Naive B cell (primary cell): ENCODE measurements around the gene AKR1A1. TPM values are rescaled to one million over a fixed set of nuclear protein-coding genes. Genes with fewer than 3 reads are reported as not detected.
A peak's percentile ranks its signal among the peaks of the same experiment; 100 is the strongest.
"Not testable (repeated sequence)": the region's sequence is repeated elsewhere in the genome, so short reads cannot be mapped to it uniquely, and the experiment has no call there.

Source experiments
- ATAC-seq, 2 donors: fragments of 150-1000 bp; cut with Tn5 transposase; 2 replicates each; pipeline ENCODE4 v1.10.0; 2021; ENCODE audit warnings: low read depth in 2 of 2, mild to moderate bottlenecking in 2 of 2, moderate library complexity in 2 of 2
- DNase-seq: peaks from one replicate; pipeline ENCODE4 v3.0.0; 2022
- H3K27ac Mint-ChIP-seq, 6 donors: one replicate each; pipeline ENCODE4 v1.8.0; 2020 to 2022; ENCODE audit warnings: mild to moderate bottlenecking in 6 of 6, mixed read lengths in 6 of 6, moderate library complexity in 5 of 6, inconsistent platforms in 2 of 6
- H3K27me3 Mint-ChIP-seq, 3 donors: one replicate each; pipeline ENCODE4 v1.8.0; 2021 to 2022; ENCODE audit warnings: mixed read lengths in 3 of 3, mild to moderate bottlenecking in 1 of 3
- H3K36me3 Mint-ChIP-seq, 2 donors: one replicate each; pipeline ENCODE4 v1.8.0; 2020 to 2022; ENCODE audit warnings: mixed read lengths in 2 of 2, inconsistent platforms in 1 of 2, mild to moderate bottlenecking in 1 of 2
- H3K4me1 Mint-ChIP-seq, 3 donors: one replicate each; pipeline ENCODE4 v1.8.0; 2020 to 2022; ENCODE audit warnings: mixed read lengths in 3 of 3, inconsistent platforms in 1 of 3, mild to moderate bottlenecking in 1 of 3, moderate library complexity in 1 of 3
- H3K4me3 Mint-ChIP-seq, 8 donors: one replicate each; pipeline ENCODE4 v1.8.0; 2020 to 2022; ENCODE audit warnings: mild to moderate bottlenecking in 8 of 8, mixed read lengths in 8 of 8, moderate library complexity in 8 of 8, inconsistent platforms in 2 of 8
- H3K9me3 Mint-ChIP-seq, 7 donors: one replicate each; pipeline ENCODE4 v1.8.0; 2020 to 2022; ENCODE audit warnings: mixed read lengths in 7 of 7, mild to moderate bottlenecking in 5 of 7, inconsistent platforms in 2 of 7, moderate library complexity in 1 of 7
- polyA plus RNA-seq, 6 donors: library from polyadenylated mRNA; unstranded; fragments of 300-500 nt; fragmentation: Illumina TruSeq; gene quantifications; one replicate each; pipeline ENCODE4 v1.2.3, GENCODE V29; 2021; ENCODE audit warnings: low read depth in 6 of 6

AKR1A1 gene
- polyA plus RNA-seq, 6 donors from 2014 or later, result 123 to 249 (median 130) TPM

DNA sequence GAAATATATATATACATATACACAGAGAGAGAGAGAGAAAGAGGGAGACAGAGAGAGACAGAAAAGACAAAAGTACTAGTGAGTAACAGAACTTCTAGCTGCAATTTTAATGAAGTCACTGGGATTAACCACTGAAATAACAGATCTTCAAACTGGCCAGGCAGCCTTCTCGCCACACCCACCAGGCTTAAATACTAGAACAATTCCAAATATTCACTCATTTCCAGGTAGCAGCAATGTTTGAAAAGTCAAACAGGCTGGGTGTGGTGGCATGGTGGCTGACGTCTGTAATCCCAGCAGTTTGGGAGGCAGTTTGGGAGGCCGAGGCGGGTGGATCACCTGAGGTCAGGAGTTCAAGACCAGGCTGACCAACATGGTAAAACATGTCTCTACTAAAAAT lies 34.2 kb upstream of the AKR1A1 start:
- peak overlapping the region in 4 of 6 donors; percentile 33 to 73 (median 56) for H3K27ac Mint-ChIP-seq
- H3K27me3 Mint-ChIP-seq, result no peaks in the 10 kb centered on the region
- peaks cover 8 to 14% of the 10 kb centered on the region in 2 donors for H3K36me3 Mint-ChIP-seq
- no peaks in the 10 kb centered on the region for H3K9me3 Mint-ChIP-seq
- ATAC-seq, result no peak
- H3K4me3 Mint-ChIP-seq, result peak overlapping the region in 2 of 8 donors; percentile 25 to 73
- peaks cover 15 to 35% (median 19%) of the 10 kb centered on the region in 3 donors for H3K4me1 Mint-ChIP-seq
- DNase-seq, result no peak

DNA sequence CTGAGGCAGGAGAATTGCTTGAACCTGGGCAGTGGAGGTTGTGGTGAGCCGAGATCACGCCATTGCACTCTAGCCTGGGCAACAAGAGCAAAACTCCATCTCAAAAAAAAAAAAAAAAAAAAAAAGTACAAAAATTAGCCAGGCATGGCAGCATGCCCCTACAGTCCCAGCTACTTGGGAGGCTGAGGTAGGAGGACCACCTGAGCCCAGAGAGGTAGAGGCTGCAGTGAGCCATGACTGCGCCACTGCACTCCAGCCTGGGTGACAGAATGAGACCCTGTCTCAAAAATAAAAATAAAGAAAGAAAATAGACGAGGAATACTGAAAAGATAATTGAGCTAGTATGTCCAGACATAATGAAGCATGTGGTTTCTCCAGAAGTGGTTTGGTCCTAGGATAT lies 32.3 kb upstream of the AKR1A1 start:
- DNase-seq, ATAC-seq, H3K27me3 Mint-ChIP-seq, H3K9me3 Mint-ChIP-seq: not testable (repeated sequence)
- H3K4me1 Mint-ChIP-seq, result peaks cover 28 to 48% (median 36%) of the 10 kb centered on the region in 3 donors
- peak overlapping the region in 6 of 8 donors; percentile 67 to 99 (median 95) for H3K4me3 Mint-ChIP-seq
- H3K36me3 Mint-ChIP-seq, result peaks cover 8 to 11% of the 10 kb centered on the region in 2 donors
- peak overlapping the region in 5 of 6 donors; percentile 15 to 93 (median 36) for H3K27ac Mint-ChIP-seq

DNA sequence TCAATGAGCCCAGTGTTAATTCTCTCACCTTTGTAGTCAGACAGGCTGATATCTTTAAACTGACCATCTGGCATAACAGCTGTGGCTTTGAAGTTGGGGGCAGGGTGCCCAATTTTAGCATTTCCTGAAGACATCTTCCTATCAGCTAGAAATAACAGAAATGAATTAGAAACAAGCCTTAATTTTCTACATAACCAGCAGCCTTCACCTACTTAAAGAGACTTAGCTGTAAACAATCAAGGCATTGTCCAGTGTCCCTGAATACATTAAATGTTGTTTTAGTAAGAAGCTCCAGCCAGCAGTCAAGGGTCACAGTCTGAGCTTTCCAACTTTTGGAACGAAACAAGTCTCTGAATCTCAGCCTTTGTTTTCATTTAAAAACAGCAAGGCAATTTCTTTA lies 31.7 kb upstream of the AKR1A1 start:
- Mint-ChIP-seq H3K36me3 (peaks cover 8 to 11% of the 10 kb centered on the region in 2 donors), H3K27ac (peak overlapping the region; percentile 34 to 93 (median 74)), H3K9me3 (no peaks in the 10 kb centered on the region), H3K4me3 (peak overlapping the region in 7 of 8 donors; percentile 56 to 99 (median 92)), H3K4me1 (peaks cover 28 to 48% (median 36%) of the 10 kb centered on the region in 3 donors), H3K27me3 (no peaks in the 10 kb centered on the region)
- DNase-seq, result no peak
- no peak for ATAC-seq

DNA sequence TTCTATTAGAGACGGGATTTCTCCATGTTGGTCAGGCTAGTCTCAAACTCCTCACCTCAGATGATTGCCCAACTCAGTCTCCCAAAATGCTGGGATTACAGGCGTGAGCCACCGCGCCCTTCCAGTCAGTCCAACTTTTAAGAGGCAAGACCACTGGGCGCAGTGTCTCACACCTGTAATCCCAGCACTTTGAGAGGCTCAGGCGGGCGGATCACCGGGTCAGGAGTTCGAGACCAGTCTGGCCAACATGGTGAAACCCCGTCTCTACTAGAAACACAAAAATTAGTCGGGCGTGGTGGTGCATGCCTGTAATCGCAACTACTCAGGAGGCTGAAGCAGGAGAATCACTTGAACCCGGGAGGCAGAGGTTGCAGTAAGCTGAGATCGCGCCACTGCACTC lies 30.9 kb upstream of the AKR1A1 start:
- H3K36me3 Mint-ChIP-seq, H3K9me3 Mint-ChIP-seq: not testable (repeated sequence)
- H3K4me1 Mint-ChIP-seq, result peaks cover 28 to 48% (median 37%) of the 10 kb centered on the region in 3 donors

DNA sequence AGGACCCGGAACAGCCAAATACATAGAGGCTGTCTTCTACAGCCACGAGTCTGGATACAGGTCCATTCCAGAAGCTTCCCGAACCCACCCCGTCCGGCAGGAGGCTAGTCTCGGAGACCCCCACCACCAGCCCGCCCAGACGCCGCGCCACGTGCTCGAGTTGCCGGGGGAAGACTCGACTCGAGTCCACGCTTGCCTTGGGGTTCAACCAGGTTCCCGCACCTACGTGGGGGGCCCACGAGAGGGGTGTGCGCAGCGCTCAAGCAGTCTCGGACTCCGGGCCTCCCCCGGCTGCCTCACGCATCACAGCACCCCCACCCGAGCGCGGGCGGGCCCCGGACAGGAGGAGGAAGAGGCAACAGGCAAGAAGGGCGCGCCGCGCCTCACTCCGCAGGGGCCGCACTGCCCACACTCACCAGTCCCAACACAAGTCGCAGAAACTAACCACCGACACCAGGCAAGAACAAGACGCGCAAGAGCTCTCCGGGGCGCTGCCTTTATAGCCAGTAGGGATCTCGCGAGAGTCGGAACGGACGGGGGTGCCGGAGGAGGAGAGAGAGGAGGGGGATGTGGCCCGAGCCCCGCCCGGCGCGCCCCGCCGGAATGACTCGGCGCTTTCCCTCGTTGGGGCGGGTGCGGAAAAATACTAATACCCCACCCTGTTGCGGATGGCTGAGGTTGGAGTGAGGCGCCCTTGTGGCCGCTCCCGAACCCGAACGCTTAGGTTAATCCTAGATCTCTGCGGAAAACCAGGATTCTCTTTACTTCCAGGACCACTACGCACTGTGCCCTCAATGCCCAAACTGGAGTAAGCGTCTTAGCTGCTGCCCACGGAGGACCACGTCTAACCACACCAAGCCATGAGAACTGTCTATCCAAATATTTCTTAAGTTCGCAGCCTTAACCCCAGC lies 29.0 kb upstream of the AKR1A1 start, which contains the start of gene PRDX1:
Gene PRDX1, minus strand, starts transcription at position 472 of the 911 bp plus-strand sequence. CDS start 2,841 bp downstream, outside the sequence.
- Mint-ChIP-seq H3K4me3 (peak within 1 kb of the TSS; percentile 83 to 99 (median 96)), H3K36me3 (no peaks in the 10 kb centered on the region), H3K9me3 (no peaks in the 10 kb centered on the region), H3K4me1 (peaks cover 32 to 44% (median 40%) of the 10 kb centered on the region in 3 donors), H3K27me3 (no peaks in the 10 kb centered on the region), H3K27ac (peak within 1 kb of the TSS; percentile 93 to 98 (median 96))
- DNase-seq (peak; percentile 95), ATAC-seq (peak; percentile 85 to 88)

More for the DNA sequence above, 30.9 kb upstream of the AKR1A1 start:
- DNase-seq, ATAC-seq, H3K27me3 Mint-ChIP-seq: not testable (repeated sequence)
- Mint-ChIP-seq H3K4me3 (peak overlapping the region; percentile 66 to 99 (median 94)), H3K27ac (peak overlapping the region in 3 of 6 donors; percentile 91 to 93 (median 92))

DNA sequence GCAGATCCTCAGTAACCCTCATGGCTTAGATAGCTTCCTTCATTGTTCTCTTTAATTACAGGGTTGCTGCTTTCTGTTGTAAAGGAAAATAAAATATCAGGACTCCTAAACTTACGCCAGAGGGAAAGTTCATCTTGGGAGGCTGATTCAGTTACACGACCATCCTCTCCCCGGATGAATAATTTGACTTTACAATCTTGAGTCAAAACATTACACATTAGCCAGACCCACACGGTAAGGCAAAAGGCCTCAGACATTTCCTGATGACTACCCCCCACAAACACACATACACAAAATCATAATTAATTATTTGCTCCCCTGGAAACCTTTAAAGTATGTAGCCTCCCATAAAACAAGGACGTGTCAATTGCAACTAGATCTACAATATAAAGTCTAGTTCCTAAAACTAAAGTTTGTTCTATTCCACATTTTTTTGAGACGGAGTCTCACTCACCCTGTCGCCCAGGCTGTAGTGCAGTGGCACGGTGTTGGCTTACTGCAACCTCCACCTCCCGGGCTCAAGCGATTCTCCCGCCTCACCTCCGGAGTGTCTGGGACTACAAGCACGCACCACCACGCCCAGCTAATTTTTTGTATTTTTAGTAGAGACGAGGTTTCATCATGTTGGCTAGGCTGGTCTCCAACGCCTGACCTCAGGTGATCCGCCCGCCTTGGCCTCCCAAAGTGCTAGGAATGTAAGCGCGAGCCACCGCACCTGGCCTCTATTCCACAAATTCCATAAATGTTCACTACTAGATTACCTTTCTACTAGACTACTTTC lies 28.1 kb upstream of the AKR1A1 start:
- H3K4me3 Mint-ChIP-seq, result peak overlapping the region; percentile 83 to 99 (median 96)
- DNase-seq (no peak), ATAC-seq (no peak)
- H3K9me3 Mint-ChIP-seq, result no peaks in the 10 kb centered on the region
- no peaks in the 10 kb centered on the region for H3K27me3 Mint-ChIP-seq
- H3K27ac Mint-ChIP-seq, result peak overlapping the region; percentile 93 to 98 (median 96)
- H3K4me1 Mint-ChIP-seq, result peaks cover 28 to 43% (median 40%) of the 10 kb centered on the region in 3 donors
- no peaks in the 10 kb centered on the region for H3K36me3 Mint-ChIP-seq

DNA sequence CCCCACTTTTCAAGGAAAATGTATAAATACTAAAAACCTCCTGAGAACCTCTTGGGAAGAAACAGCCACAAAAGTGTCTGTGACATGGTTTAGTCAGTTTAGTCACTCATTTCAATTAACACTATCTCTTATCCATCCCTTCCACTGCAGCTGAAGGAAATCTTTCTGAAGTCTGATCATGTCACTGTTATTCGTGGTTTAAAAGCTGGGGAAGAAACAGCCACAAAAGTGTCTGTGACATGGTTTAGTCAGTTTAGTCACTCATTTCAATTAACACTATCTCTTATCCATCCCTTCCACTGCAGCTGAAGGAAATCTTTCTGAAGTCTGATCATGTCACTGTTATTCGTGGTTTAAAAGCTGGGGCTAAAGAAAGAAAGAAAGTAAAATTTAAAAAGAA lies 27.1 kb upstream of the AKR1A1 start:
- Mint-ChIP-seq H3K27ac (peak overlapping the region in 1 of 6 donors; percentile 93), H3K4me1 (peaks cover 27 to 41% (median 38%) of the 10 kb centered on the region in 3 donors), H3K4me3 (peak overlapping the region in 1 of 8 donors; percentile 99)
- ATAC-seq, H3K36me3 Mint-ChIP-seq, DNase-seq, H3K27me3 Mint-ChIP-seq, H3K9me3 Mint-ChIP-seq: not testable (repeated sequence)

DNA sequence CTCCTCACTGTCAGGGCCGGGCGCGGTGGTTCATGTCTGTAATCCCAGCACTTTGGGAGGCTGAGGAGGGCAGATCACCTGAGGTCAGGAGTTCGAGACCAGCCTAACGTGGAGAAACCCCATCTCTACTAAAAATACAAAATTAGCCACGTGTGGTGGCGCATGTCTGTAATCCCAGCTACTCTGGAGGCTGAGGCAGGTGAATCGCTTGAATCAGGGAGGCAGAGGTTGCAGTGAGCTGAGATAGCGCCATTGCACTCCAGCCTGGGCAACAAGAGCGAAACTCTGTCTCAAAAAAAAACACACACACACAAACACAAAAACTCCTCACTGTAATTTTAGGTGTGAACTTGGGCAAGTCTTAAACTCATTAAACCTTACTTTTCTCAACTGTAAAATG lies 26.7 kb upstream of the AKR1A1 start:
- ATAC-seq, H3K36me3 Mint-ChIP-seq, DNase-seq, H3K4me3 Mint-ChIP-seq, H3K27me3 Mint-ChIP-seq, H3K9me3 Mint-ChIP-seq, H3K27ac Mint-ChIP-seq: not testable (repeated sequence)
- H3K4me1 Mint-ChIP-seq, result peaks cover 22 to 37% (median 34%) of the 10 kb centered on the region in 3 donors

DNA sequence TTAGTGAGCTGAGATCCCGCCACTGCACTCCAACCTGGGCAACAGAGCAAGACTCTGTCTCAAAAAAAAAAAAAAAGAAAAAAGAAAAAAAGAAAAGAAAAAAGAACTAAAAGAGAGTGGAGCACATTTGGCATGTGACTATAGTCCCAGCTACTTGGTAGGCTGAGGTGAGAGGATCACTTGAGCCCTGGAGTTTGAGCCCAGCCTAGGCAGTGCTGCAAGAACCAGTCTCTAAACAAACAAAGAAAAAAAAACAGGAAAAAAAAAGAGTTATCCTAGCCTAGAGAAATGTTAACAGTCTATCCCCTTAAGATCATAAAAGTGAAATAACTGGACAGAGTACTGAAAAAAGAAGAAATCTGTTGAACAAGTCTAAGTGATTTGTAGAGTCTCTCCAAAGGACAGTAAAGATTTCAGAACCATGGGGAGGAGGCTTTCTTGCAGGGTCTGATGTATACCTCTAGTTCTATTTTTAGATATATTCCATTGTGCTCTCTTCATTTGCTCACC lies 24.4 kb upstream of the AKR1A1 start:
- DNase-seq (no peak), ATAC-seq (no peak)
- Mint-ChIP-seq H3K4me3 (no peak overlapping the region), H3K27me3 (no peaks in the 10 kb centered on the region), H3K36me3 (no peaks in the 10 kb centered on the region), H3K27ac (no peak overlapping the region), H3K4me1 (peaks cover 17 to 22% (median 19%) of the 10 kb centered on the region in 3 donors), H3K9me3 (no peaks in the 10 kb centered on the region)

DNA sequence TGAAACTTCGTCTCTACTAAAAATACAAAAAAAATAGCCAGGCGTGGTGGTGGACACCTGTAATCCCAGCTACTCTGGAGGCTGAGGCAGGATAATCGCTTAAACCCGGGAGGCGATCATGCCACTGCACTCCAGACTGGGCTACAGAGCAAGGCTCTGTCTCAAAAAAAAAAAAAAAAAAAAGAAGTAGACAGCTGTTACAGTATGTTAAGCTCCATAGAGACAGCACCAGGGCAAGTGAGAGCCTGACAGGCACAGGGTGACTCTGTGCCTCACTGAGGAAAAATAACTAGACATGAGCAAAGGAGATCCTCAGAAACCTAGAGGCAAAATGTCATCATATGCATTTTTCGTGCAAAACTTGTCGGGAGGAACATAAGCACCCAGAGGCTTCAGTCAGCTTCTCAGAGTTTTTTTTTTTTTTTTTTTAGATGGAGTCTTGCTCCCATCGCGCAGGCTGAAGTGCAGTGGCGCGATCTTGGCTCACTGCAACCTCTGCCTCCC lies 19.9 kb upstream of the AKR1A1 start:
- no peak overlapping the region for H3K27ac Mint-ChIP-seq
- H3K36me3 Mint-ChIP-seq, result no peaks in the 10 kb centered on the region
- H3K4me3 Mint-ChIP-seq, result no peak overlapping the region
- no peak for ATAC-seq
- no peak for DNase-seq
- H3K27me3 Mint-ChIP-seq, result no peaks in the 10 kb centered on the region
- H3K9me3 Mint-ChIP-seq, result no peaks in the 10 kb centered on the region
- peaks cover 0 to 3% (median 0%) of the 10 kb centered on the region in 3 donors for H3K4me1 Mint-ChIP-seq

DNA sequence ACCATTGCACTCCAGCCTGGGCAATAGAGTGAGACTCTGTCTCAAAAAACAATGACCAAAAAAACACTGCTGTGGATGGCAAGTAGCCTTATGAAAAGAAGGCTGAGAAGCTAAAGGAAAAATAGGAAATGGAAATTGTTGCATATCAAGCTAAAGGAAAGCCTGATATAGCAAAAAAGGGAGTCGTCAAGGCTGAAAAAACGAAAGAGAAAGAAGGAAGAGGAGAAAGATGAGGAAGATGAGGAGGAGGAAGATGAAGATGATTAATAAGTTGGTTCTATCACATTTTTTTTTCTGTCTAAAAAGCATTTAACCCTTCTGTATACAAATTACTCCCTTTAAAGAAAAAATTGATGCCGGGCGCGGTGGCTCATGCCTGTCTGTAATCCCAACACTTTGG lies 18.8 kb upstream of the AKR1A1 start:
- Mint-ChIP-seq H3K27ac (peak overlapping the region in 1 of 6 donors; percentile 89), H3K4me3 (peak overlapping the region in 1 of 8 donors; percentile 29), H3K9me3 (no peaks in the 10 kb centered on the region), H3K36me3 (no peaks in the 10 kb centered on the region), H3K27me3 (no peaks in the 10 kb centered on the region), H3K4me1 (peaks cover 0 to 3% (median 0%) of the 10 kb centered on the region in 3 donors)
- ATAC-seq, result no peak
- DNase-seq, result no peak

DNA sequence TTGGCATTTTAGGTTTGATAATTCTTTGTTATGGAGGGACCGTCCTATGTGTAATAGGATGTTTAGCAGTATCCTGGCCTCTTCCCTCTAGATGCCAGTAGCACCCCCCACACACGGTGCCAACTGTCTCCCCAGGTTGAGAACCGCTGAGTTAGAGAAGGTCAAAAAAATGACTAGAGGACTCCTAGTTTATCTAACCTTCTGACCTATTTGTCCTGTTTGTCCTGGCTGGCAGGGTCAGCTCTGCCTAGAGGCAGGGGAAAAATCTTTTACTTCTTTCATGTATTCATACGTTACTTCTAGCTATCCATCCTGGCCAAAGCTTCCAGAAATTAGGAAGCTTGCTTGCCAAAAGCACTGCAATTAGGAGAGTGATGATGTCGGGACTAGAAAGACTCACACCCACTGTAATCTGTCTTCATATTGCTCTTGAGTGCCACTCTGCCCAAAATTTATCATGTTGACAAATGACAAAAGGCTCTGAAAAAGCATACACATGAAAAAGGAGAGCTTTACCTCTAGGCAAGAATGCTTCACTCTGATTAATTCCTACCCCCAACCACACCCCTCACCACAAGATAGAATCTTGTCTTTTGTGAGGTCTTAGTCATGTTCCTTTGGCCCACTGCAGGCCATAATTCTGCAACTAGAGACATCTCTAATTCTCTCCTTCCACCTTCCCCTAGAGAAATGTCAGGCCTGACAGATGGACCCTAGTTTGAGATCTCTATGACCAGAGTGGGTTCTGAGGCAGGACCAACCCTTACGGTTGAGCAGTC lies 14.4 kb upstream of the AKR1A1 start:
- Mint-ChIP-seq H3K4me1 (peaks cover 7 to 10% (median 8%) of the 10 kb centered on the region in 3 donors), H3K27me3 (no peaks in the 10 kb centered on the region), H3K36me3 (no peaks in the 10 kb centered on the region), H3K9me3 (no peaks in the 10 kb centered on the region), H3K4me3 (no peak overlapping the region), H3K27ac (no peak overlapping the region)
- DNase-seq, result no peak
- ATAC-seq, result no peak
